Measurements from ENCODE around the gene TYW3.

DNA sequence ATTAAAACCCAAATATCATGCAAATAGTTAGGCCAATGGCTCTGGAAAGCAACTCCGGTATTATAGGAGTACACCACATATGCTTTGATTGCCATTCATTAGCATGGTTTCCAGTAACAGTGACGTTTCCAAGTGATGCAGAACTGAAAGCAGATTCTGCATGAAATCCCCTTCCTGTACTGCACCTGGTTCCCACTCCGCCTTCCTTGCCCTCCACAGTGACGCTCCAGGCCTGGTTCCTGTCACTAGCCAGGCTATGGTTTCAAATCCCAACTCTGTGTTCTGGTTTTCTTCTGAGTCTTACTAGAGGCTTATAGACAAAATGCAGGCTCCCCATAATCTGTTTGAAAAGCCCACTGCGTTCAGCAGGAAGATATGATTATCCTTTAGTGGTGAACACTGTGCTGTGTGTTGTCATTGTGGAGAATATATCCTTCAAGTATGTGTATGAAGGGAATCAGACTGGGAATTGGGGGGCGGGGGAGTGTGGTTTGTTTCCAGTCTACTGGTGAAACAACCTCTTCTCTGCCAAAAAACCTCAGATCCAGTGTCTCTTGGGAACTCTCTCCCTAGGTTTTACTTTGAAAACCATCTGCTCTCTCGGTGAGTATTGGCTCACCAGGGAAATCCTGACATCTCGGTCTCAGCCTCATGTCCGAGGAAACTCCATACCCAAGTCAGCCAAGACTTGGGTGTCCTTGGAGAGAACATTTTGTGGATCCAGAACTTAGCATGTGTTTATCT lies 78.7 kb downstream of the TYW3 start:
- TF ChIP-seq CTCF (IDR thresholded peaks at IDR 0.05; ENCODE audit: low read length), result no peak
- no peak for TF ChIP-seq EZH2 (IDR thresholded peaks at IDR 0.05; ENCODE audit: borderline replicate concordance, low read length)

Measured in OCI-LY1 (cell line).